ENCODE results near the gene PTGES2.

Gene PTGES2

GRCh38 chr9:128153060-128153946, 25.8 kb upstream of the PTGES2 start:
- no peak for DNase-seq

DNA sequence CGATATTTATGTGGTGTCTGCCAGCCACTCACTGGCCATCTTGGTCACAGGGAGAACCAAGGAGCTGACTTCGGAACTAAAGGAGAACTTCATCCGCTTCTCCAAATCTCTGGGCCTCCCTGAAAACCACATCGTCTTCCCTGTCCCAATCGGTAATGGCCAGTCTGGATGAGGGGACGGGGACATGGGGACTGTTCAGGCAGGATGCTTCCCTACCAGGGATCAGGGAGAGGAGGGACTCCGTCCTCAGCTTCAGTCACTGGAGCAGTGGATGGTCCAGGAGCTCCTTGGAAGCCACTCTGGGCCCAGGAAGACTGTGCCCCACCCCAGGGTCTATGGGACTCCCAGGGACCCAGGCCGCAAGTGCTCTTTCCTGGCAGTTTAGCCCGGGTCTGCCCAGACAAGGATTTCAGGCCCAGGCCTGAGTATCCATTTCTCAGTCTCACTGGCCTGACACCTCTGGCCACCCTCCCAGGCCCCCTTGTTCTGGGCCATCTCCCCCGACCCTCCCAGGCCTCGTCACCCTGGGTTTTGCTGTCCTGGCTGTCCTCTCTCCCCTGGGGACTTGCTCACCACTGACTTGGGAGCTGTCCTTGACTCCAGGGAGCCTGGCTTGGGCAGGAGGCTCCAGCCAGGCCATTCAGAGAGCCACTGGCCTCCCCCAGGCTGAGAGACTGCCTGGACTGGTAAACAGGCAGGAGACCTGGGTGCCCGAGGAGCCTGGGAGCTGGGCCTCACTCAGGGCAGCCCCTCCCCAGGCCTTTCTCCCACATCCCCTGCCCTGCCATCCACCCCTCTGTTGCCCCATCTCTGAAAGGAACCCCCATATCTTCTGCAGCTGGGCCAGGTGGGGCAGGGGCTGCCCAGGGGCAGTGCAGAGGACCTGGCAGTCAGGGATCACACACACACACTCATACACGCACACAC, 24.9 kb upstream of the PTGES2 start:
- no peak for DNase-seq

DNA sequence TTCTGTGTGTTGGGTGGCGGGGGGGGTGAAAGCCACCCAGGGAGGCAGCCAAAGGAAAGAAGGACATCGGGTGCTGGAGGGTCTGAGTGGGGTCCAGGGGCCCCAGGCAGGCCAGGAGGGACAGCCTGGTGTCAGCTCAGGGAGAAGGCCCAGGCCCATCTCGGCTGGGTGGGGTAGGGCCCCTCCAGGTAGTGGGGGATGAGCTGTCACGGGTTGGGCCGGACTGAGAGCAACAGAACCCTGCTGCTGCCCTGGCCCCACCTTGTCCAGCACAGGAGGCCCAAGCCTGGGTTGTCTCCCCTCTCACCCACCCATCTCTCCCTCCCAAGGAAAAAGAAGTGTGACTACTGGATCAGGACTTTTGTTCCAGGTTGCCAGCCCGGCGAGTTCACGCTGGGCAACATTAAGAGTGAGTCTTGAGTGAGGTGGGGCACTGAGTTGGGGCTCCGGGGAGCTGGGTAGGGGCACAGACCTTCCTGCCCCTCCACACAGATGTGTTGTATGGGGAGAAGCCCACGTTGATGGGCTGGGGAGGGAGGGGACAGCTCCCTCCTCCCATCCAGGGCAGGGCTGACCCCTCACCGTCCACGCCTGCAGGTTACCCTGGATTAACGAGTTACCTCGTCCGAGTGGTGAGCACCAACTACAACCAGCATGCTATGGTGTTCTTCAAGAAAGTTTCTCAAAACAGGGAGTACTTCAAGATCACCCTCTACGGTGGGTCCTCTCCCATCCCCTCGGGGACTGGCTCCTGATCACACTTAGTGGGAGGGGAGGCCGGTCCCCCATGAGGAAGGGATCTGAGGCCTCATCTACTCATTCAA, 24.0 kb upstream of the PTGES2 start:
- DNase-seq, result no peak

- DNase-seq, result no peak
Measured at GRCh38 chr9:128150594-128151308, 23.2 kb upstream of the PTGES2 start.

GRCh38 chr9:128149951-128150593, 22.5 kb upstream of the PTGES2 start:
- DNase-seq, result no peak

DNA sequence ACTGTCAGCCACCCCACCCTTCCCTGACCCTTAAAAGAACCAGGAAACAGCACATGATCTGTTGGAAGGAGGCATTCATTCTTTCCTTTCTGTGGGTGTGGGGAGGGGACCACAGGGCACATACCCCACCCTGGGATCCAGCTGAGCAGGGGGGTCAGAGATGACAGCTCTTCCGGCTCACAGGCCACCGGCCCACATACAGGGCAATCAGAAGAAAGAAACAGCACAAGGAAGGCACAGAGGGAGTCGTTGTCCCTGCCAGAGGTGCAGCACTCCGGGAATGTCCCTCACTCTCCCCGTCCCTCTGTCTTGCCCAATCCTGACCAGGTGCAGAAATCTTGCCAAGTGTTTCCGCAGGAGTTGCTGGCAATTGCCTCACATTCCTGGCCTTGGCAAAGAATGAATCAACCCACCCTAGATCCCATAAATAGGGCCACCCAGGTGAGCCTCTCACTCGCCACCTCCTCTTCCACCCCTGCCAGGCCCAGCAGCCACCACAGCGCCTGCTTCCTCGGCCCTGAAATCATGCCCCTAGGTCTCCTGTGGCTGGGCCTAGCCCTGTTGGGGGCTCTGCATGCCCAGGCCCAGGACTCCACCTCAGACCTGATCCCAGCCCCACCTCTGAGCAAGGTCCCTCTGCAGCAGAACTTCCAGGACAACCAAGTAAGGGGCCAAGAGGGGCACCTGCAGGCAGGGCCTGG, 21.6 kb upstream of the PTGES2 start, which contains the start of gene LCN2:
Gene LCN2 (plus strand): TSS at position 453 of the 701 bp plus-strand sequence. CDS start 73 bp downstream, at position 526.
- DNase-seq, result no peak

DNA sequence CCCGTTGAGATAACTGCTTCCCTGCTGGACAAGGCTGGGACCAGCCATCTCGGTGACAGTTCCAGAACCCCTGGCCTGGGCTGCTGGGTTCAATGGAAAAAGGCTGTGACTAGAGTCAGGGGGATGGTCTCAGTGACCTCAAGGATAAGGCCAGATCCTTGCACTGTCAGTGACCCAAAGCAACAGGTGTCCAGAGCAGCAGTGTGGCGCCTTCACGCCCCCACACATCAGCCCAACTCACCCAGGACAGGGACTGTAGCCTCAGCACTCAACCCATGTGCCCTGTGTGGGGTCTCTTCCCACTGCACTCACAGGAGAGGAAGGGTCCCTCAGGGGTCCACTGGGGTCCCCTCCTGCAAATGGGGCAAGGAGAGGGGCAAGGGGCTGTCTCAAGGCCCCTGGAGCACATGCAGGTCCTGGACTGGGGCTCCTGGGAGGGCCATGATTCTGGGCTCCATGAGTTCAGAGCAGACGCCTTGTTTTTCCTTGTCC, 21.0 kb upstream of the PTGES2 start:
- no peak for DNase-seq

DNA sequence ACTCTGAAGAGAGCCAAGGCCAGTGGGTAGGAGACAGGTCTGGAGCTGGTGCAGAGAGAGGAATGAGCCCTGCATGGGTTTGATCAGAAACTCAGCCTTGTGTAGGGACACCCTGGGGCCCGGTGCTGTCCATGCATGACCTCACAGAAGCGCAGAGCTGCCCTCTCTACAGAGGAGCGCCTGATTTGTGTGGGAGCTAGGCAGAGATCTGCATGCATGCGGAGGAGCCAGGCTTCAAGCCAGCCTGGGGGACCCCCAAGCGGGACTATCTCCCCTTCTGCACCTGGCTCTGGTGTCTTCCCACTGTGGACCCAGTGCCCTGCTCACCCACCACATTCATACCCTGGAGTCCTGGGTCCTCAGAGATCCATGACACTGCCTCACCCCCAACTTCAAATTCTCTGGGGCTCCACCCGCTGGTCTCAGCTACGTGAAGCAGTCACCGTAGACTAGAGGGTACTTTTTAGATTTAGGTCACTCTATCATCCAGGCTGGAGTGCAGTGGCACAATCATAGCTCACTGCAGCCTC, 19.1 kb upstream of the PTGES2 start:
- DNase-seq, result no peak

GRCh38 chr9:128145951-128146351, 18.4 kb upstream of the PTGES2 start:
- no peak for DNase-seq

GRCh38 chr9:128145536-128145935, 18.0 kb upstream of the PTGES2 start:
- no peak for DNase-seq

DNA sequence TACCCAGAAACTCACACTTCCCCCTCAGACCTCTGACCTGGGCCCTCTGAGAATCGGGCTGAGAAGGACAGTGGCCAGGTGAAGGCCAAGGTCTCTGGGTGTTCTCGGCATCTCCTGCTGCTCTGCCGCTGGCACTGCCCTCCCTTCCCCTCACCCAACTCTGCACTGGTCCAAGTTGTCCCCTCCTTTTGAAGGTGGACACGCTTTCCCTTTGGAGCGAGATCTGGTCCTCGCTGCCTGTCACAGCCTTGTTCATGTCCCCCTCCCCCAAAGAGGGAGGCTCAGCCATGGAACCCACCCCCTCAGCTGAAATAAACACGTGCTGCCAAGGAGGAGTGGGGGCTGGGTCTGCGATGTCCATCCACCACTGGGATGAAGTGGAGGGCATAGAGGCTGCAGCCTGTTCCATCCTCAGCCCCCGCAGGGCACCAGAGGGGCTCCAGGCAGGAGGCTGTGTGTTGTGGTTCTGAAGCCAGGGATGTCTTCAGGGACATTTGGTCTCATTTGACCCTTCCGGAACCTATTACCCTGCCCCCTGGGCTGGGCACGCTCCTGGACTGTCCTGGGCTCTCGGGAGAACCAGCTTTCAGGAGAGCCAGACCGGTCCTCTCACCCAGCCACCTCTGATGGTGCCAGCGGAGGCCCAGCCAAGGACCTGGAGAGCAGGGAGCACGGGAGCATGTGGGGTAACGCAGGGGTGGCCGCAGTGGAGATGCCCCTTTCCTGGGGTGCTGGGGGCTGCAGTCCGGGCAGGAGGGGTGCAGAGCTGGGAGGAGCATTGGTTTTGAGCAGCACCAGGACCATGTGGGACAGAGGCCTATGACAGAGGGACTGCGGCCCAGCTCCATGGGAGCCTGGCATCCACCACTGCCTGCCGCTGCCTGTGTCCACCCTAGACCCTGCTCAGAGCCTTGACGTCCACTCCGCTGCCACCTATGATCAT, 17.0 kb upstream of the PTGES2 start:
- DNase-seq, result no peak

DNA sequence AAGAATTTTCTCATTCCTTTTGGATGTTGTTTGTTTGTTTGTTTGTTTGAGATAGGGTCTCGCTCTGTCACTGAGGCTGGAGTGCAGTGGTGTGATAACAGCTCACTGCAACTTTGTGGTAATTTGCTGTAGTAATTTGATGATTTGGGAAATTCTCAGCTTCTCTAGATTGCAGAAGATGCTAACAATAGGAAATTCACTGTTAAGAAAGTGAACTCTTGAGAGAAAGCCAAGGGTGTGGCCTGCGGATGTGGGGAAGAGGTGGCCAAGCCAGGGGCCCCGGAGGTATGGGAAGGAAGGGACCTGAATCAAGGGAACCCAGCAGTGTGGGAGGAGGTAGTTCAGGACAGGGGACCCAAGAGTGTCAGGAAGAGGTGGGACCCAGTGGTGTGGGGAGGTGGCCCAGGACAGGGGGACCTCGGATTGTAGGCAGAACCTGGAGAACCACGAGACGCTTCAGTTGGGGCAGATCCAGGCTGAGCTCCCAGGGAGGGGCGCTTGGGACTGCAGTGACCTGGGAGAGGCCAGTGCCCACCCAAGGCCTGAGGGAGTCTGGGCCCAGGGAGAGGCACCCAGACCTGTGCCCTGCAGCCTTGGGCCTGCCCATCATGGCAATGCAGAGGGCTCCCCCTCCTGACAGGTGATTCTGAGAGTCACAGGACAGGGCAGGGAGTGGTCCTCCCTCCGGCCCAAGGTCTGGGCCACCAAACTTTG, 16.2 kb upstream of the PTGES2 start:
- no peak for DNase-seq

GRCh38 chr9:128142596-128142995, 15.1 kb upstream of the PTGES2 start:
- no peak for DNase-seq

DNA sequence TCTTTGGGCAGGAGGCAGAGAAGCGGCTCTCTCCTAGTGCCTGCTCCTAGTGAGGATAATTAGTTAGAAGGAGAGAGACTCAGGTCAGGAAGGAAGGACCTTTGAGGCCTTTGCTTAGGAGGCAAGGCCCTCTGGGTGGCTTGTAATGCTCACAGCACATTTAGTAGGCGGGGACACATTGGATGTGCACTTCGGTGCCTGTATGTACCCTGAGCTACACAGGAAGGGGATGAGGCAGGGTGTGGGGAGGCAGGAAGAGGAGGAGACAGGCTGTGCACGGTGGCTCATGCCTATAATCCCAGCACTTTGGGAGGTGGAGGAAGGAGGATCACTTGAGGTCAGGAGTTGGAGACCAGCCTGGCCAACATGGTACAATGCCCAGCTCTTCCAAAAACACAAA, 14.5 kb upstream of the PTGES2 start:
- DNase-seq, result no peak

DNA sequence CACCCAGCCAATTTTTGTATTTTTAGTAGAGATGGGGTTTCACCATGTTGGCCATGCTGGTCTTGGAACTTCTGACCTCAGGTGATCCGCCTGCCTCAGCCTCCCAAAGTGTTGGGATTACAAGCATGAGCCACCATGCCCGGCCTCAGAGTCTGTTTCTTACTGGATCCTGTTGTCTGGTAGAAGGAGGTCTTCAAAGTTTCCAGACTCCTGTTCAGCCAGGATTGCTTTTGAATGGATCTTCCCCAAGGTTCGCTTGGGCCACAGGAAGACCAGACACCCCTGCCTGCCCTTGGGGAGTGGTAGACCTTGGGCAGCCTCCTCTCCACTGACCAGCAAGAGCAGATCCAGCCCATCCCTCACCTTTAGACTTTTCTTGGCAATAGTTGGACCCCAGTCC, 14.1 kb upstream of the PTGES2 start:
- DNase-seq, result no peak

DNA sequence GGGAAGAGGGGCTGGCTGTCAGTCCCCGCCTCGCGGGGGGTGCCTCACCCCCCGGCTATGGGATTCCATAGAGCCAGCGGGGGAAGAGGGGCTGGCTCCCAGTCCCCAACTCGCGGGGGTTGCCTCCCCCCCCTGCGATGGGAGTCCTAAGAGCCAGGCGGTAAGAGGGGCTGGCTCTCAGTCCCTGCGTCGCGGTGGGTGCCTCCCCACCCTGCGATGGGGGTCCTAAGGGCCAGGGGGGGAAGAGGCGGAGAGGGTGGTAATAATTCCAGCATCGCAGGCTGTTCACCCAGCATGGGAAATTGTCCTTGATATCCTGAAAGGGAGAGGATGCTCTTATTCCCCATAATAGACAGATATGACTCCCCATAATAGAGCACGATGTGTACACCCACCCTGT, 12.1 kb upstream of the PTGES2 start:
- DNase-seq, result no peak

DNA sequence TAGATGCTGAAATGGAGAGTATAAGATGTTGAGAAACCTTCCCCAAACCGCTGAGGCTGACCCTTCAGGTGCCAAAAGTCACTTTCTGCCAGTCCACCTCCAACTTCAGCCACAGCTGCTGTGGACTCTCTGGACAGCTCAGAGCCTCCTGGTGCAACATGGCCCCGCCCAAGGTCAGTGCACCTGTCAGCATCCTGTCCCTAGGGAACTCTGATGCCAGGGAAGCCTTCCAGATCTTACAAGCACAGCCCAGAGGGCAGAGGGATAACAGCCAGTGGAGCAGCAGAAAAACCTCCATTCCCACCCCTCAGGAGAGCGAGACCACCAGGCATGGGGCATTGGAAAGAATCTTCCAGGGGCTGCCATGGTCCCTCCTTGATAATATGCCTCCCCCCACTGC, 10.5 kb upstream of the PTGES2 start:
- no peak for DNase-seq
